ENCODE measurements around the gene C1orf185. TPM values are rescaled to one million over a fixed set of nuclear protein-coding genes. Genes with fewer than 3 reads are reported as not detected.

C1orf185 gene
- total RNA-seq, 1 experiment from 2014 or later: not detected

- CTCF ChIA-PET: no interaction called here
- no peaks in the 10 kb centered on the region for H3K36me3 ChIP-seq (ENCODE audit: insufficient read depth, low read length, poor library complexity, severe bottlenecking)
- no peaks in the 10 kb centered on the region for H3K9me3 ChIP-seq (ENCODE audit: low read depth, low read length, poor library complexity, severe bottlenecking)
- POLR2A ChIA-PET (ENCODE audit: low non-redundant PET): no interaction called here
- H3K27me3 ChIP-seq (replicated peaks; ENCODE audit: insufficient read depth, low read depth, low read length, poor library complexity): no peaks in the 10 kb centered on the region
- H3K4me3 ChIP-seq (ENCODE audit: low read depth, low read length, poor library complexity, severe bottlenecking): no peak overlapping the region
- no peak overlapping the region for H3K27ac ChIP-seq (ENCODE audit: low read depth, low read length, poor library complexity, severe bottlenecking)
- DNase-seq (ENCODE audit: low spot score): no peak
- H3K4me1 ChIP-seq (ENCODE audit: insufficient read depth, low read length, poor library complexity, severe bottlenecking): no peaks in the 10 kb centered on the region
- TF ChIP-seq CTCF (conservative IDR thresholded peaks at IDR 0.05; ENCODE audit: low read depth, low read length) (no peak), EZH2 (IDR thresholded peaks at IDR 0.05; ENCODE audit: borderline replicate concordance, low read depth, low read length, poor library complexity, severe bottlenecking) (no peak)
- intact Hi-C loops (cut with micrococcal nuclease; ENCODE audit: unreplicated experiment): no loop called here
- BruUV-seq (replicated peaks): no TSS peak
These were observed 63.5 kb downstream of the C1orf185 start for GRCh38 chr1:51165540-51165939.

- POLR2A ChIA-PET (ENCODE audit: low non-redundant PET): no interaction called here
- TF ChIP-seq CTCF (conservative IDR thresholded peaks at IDR 0.05; ENCODE audit: low read depth, low read length): no peak
- Histone ChIP-seq H3K4me3 (ENCODE audit: low read depth, low read length, poor library complexity, severe bottlenecking) (no peak overlapping the region), H3K9me3 (ENCODE audit: low read depth, low read length, poor library complexity, severe bottlenecking) (no peaks in the 10 kb centered on the region), H3K4me1 (ENCODE audit: insufficient read depth, low read length, poor library complexity, severe bottlenecking) (no peaks in the 10 kb centered on the region), H3K36me3 (ENCODE audit: insufficient read depth, low read length, poor library complexity, severe bottlenecking) (no peaks in the 10 kb centered on the region), H3K27ac (ENCODE audit: low read depth, low read length, poor library complexity, severe bottlenecking) (no peak overlapping the region), H3K27me3 (replicated peaks; ENCODE audit: insufficient read depth, low read depth, low read length, poor library complexity) (no peaks in the 10 kb centered on the region)
- intact Hi-C loops (cut with micrococcal nuclease; ENCODE audit: unreplicated experiment): no loop called here
- no peak for DNase-seq (ENCODE audit: low spot score)
- CTCF ChIA-PET: no interaction called here
- BruUV-seq (replicated peaks): no TSS peak
These were observed 66.3 kb downstream of the C1orf185 start for GRCh38 chr1:51168266-51168845.

- H3K27ac ChIP-seq (ENCODE audit: low read depth, low read length, poor library complexity, severe bottlenecking): no peak overlapping the region
- no peak overlapping the region for H3K4me3 ChIP-seq (ENCODE audit: low read depth, low read length, poor library complexity, severe bottlenecking)
- no peak for TF ChIP-seq CTCF (conservative IDR thresholded peaks at IDR 0.05; ENCODE audit: low read depth, low read length)
- TF ChIP-seq EZH2 (IDR thresholded peaks at IDR 0.05; ENCODE audit: borderline replicate concordance, low read depth, low read length, poor library complexity, severe bottlenecking): no peak
- H3K27me3 ChIP-seq (replicated peaks; ENCODE audit: insufficient read depth, low read depth, low read length, poor library complexity): no peaks in the 10 kb centered on the region
- POLR2A ChIA-PET (ENCODE audit: low non-redundant PET): no interaction called here
- CTCF ChIA-PET: no interaction called here
- no peaks in the 10 kb centered on the region for H3K4me1 ChIP-seq (ENCODE audit: insufficient read depth, low read length, poor library complexity, severe bottlenecking)
- no peak for DNase-seq (ENCODE audit: low spot score)
- no TSS peak for BruUV-seq (replicated peaks)
- no peaks in the 10 kb centered on the region for H3K36me3 ChIP-seq (ENCODE audit: insufficient read depth, low read length, poor library complexity, severe bottlenecking)
- intact Hi-C loops (cut with micrococcal nuclease; ENCODE audit: unreplicated experiment): no loop called here
- H3K9me3 ChIP-seq (ENCODE audit: low read depth, low read length, poor library complexity, severe bottlenecking): no peaks in the 10 kb centered on the region
These were observed 66.9 kb downstream of the C1orf185 start for GRCh38 chr1:51168936-51169335.

Measured in A673 (cell line).